Measurements from ENCODE around the gene ADAMTS7. TPM values are rescaled to one million over a fixed set of nuclear protein-coding genes. Genes with fewer than 3 reads are reported as not detected.

Gene ADAMTS7
- total RNA-seq, 1 experiment from 2014 or later: 23.1 TPM

- Mint-ChIP-seq H3K27me3 (ENCODE audit: low read depth) (no peaks in the 10 kb centered on the region), H3K36me3 (ENCODE audit: insufficient read depth in 1 of 3, low read depth in 3 of 3) (peaks cover 16 to 32% (median 22%) of the 10 kb centered on the region in 3 experiments; a peak in 6 of 7 replicates), H3K4me1 (no peaks in the 10 kb centered on the region), H3K4me3 (no peak overlapping the region), H3K9me3 (no peaks in the 10 kb centered on the region; a peak in 1 of 5 replicates), H3K27ac (no peak overlapping the region)
- Histone ChIP-seq H4K5ac (ENCODE audit: insufficient read length, low read depth, low read length) (no peak overlapping the region), H4K20me1 (ENCODE audit: control insufficient read depth, insufficient read depth, insufficient read length) (no peaks in the 10 kb centered on the region), H3K79me1 (ENCODE audit: insufficient read depth, low read depth, low read length, poor library complexity, severe bottlenecking) (no peaks in the 10 kb centered on the region), H3K23ac (ENCODE audit: insufficient read length, low read depth, low read length) (no peak overlapping the region), H3T11ph (ENCODE audit: low read length) (no peak overlapping the region), H3K4me2 (ENCODE audit: insufficient read depth, insufficient read length, low read length) (no peak overlapping the region), H3K27me3 (ENCODE audit: insufficient read depth, low read length) (no peaks in the 10 kb centered on the region), H2BK120ac (ENCODE audit: low read depth, low read length, poor library complexity, severe bottlenecking) (no peak overlapping the region), H2AK5ac (ENCODE audit: insufficient read length, low read length) (no peak overlapping the region), H3K4ac (ENCODE audit: low read depth, low read length) (no peak overlapping the region), H3K79me2 (ENCODE audit: insufficient read depth, low read length) (no peaks in the 10 kb centered on the region), H3K27ac (ENCODE audit: insufficient read length, low read depth, low read length) (no peak overlapping the region), H2BK12ac (ENCODE audit: insufficient read length, low read depth, low read length) (no peak overlapping the region), H2BK5ac (ENCODE audit: insufficient read length, low read length) (no peak overlapping the region), H3K23me2 (ENCODE audit: insufficient read length, low read depth, low read length, poor library complexity, severe bottlenecking) (no peaks in the 10 kb centered on the region), H3K18ac (ENCODE audit: insufficient read length, low read depth, low read length) (no peak overlapping the region), H3K14ac (ENCODE audit: insufficient read depth, low read length) (no peak overlapping the region), H2BK20ac (ENCODE audit: low read depth, low read length, poor library complexity, severe bottlenecking) (no peak overlapping the region), H2AFZ (ENCODE audit: low read length) (no peak overlapping the region), H3K9me3 (ENCODE audit: control insufficient read depth, low read depth, low read length) (no peaks in the 10 kb centered on the region), H4K91ac (ENCODE audit: insufficient read length, low read depth, low read length) (no peak overlapping the region), H3K4me1 (ENCODE audit: insufficient read depth, low read length) (no peaks in the 10 kb centered on the region), H2BK15ac (ENCODE audit: low read depth, low read length) (no peak overlapping the region), H3K56ac (ENCODE audit: insufficient read length, low read depth, low read length) (no peak overlapping the region), H3K9ac (ENCODE audit: extremely low read depth, insufficient read length, low read length) (no peak overlapping the region), H4K8ac (replicated peaks; ENCODE audit: insufficient read length, low read depth, low read length) (no peak overlapping the region)
- no CpG with 5 or more reads among the region's 4 CpGs for WGBS (ENCODE audit: extremely low coverage, insufficient read length, low lambda C conversion rate)
- no peak for DNase-seq
- no peak for TF ChIP-seq CTCF (conservative IDR thresholded peaks at IDR 0.05)
Observed at GRCh38 chr15:78791357-78791756, 19.9 kb downstream of the ADAMTS7 start.
